ENCODE data around the gene CA10. TPM values are rescaled to one million over a fixed set of nuclear protein-coding genes. Genes with fewer than 3 reads are reported as not detected.

Gene CA10
- total RNA-seq, 1 donor from 2014 or later = 2.2 TPM

DNA sequence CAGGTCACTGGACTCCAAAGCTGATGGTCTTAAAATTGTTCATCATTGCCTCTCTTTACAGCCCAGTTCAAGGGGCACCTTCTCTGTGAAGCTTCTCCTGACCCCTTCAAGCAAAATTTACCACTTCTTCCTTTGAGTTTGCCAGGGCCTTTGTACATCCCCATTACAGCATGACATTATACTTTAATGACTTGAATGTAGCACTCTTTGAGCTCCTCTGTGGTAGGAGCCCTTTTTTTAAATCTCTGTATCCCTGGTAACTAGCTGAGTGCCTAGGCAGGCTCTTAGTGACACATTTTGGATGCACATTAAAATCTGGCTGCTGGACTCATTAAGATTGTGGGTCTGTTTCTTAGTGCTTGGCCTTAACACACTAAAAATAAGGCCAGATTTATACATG, 412.1 kb downstream of the CA10 start:
- Mint-ChIP-seq H3K27ac (peak overlapping the region; percentile 67), H3K4me3 (no peak overlapping the region), H3K9me3 (peaks cover 9% of the 10 kb centered on the region), H3K27me3 (no peaks in the 10 kb centered on the region), H3K4me1 (ENCODE audit: unreplicated experiment) (peaks cover 21% of the 10 kb centered on the region), H3K36me3 (no peaks in the 10 kb centered on the region)
- DNase-seq (ENCODE audit: extremely low spot score, unreplicated experiment) = no peak
- TF ChIP-seq, protein P1, sequence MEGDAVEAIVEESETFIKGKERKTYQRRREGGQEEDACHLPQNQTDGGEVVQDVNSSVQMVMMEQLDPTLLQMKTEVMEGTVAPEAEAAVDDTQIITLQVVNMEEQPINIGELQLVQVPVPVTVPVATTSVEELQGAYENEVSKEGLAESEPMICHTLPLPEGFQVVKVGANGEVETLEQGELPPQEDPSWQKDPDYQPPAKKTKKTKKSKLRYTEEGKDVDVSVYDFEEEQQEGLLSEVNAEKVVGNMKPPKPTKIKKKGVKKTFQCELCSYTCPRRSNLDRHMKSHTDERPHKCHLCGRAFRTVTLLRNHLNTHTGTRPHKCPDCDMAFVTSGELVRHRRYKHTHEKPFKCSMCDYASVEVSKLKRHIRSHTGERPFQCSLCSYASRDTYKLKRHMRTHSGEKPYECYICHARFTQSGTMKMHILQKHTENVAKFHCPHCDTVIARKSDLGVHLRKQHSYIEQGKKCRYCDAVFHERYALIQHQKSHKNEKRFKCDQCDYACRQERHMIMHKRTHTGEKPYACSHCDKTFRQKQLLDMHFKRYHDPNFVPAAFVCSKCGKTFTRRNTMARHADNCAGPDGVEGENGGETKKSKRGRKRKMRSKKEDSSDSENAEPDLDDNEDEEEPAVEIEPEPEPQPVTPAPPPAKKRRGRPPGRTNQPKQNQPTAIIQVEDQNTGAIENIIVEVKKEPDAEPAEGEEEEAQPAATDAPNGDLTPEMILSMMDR (conservative IDR thresholded peaks at IDR 0.05) = no peak

DNA sequence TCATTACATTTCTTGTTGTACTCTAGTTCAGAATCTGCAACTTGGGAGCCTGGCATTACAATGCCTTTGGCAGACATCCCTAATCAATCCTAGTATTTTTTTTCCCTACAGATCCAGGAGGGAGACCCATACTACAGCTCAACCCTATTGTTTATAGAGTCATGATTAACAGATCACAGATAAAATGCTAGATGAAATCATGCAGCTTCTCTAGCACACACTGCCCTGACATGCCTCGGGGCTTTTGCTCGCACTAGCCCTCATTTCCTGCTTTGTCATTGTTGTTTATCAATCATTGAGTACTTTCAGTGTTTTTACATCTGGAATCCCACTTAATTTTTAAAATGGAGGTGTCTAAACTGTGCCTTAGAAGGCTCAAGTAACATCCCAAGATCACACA, 412.5 kb downstream of the CA10 start:
- Mint-ChIP-seq H3K4me1 (ENCODE audit: unreplicated experiment) (peaks cover 21% of the 10 kb centered on the region), H3K9me3 (peaks cover 9% of the 10 kb centered on the region), H3K36me3 (no peaks in the 10 kb centered on the region), H3K4me3 (no peak overlapping the region), H3K27me3 (no peaks in the 10 kb centered on the region), H3K27ac (peak overlapping the region; percentile 67)
- TF ChIP-seq, protein P1 (conservative IDR thresholded peaks at IDR 0.05) = no peak
- DNase-seq (ENCODE audit: extremely low spot score, unreplicated experiment) = no peak

GRCh38 chr17:51743477-51743876, 415.0 kb downstream of the CA10 start:
- TF ChIP-seq, protein P1 (conservative IDR thresholded peaks at IDR 0.05) = no peak
- Mint-ChIP-seq H3K4me1 (ENCODE audit: unreplicated experiment) (peaks cover 35% of the 10 kb centered on the region), H3K9me3 (peaks cover under 1% of the 10 kb centered on the region), H3K27ac (no peak overlapping the region), H3K27me3 (no peaks in the 10 kb centered on the region), H3K36me3 (no peaks in the 10 kb centered on the region), H3K4me3 (no peak overlapping the region)
- no peak for DNase-seq (ENCODE audit: extremely low spot score, unreplicated experiment)

DNA sequence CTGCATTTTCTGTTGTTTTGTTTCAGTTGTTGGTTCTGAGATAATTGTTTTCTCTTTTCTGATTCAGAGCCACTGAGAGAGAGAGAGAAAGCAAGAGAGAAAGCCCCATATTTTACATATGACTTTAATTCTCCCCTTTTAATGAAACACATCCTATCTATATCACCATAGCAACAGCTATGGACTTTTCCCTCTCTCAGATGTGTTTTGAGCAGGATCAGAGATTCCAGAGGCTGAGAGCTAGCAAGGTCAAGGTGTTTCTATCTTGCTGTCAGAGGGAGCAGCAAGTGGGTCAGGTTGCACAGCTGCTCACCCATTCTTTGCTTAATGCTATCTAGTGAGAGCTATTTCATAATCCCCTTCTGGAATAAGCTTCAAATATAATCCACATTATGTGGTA, 415.9 kb downstream of the CA10 start:
- Mint-ChIP-seq H3K27ac (no peak overlapping the region), H3K4me3 (no peak overlapping the region), H3K36me3 (no peaks in the 10 kb centered on the region), H3K9me3 (no peaks in the 10 kb centered on the region), H3K27me3 (no peaks in the 10 kb centered on the region), H3K4me1 (ENCODE audit: unreplicated experiment) (peaks cover 38% of the 10 kb centered on the region)
- DNase-seq (ENCODE audit: extremely low spot score, unreplicated experiment) = no peak
- TF ChIP-seq, protein P1 (conservative IDR thresholded peaks at IDR 0.05) = no peak

GRCh38 chr17:51741458-51741857, 417.1 kb downstream of the CA10 start:
- TF ChIP-seq, protein P1 (conservative IDR thresholded peaks at IDR 0.05) = no peak
- Mint-ChIP-seq H3K27me3 (peaks cover 3% of the 10 kb centered on the region), H3K36me3 (no peaks in the 10 kb centered on the region), H3K4me3 (no peak overlapping the region), H3K27ac (no peak overlapping the region), H3K4me1 (ENCODE audit: unreplicated experiment) (peaks cover 43% of the 10 kb centered on the region), H3K9me3 (no peaks in the 10 kb centered on the region)
- no peak for DNase-seq (ENCODE audit: extremely low spot score, unreplicated experiment)

DNA sequence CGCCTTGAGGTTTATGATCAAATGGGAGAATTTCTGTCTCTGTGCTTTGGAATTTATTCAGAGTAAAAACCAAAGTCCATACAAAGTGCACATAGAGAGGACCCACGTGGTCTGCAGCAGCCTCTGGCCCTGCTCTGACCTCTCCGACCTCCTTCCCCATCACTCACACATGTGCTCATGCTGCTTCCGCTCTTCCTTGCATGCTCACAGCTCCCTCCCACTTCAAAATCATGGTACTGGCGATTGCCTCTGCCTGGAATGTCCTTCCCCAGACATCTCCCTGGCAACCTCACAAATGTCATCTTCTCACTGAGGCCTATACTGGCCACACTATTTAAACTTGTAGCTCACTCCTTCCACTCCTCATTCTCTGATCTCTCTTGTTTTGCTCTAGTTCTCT, 418.0 kb downstream of the CA10 start:
- Mint-ChIP-seq H3K36me3 (no peaks in the 10 kb centered on the region), H3K4me1 (ENCODE audit: unreplicated experiment) (peaks cover 35% of the 10 kb centered on the region), H3K4me3 (no peak overlapping the region), H3K9me3 (no peaks in the 10 kb centered on the region), H3K27ac (no peak overlapping the region), H3K27me3 (peaks cover 3% of the 10 kb centered on the region)
- TF ChIP-seq, protein P1 (conservative IDR thresholded peaks at IDR 0.05) = no peak
- no peak for DNase-seq (ENCODE audit: extremely low spot score, unreplicated experiment)

Data from type B pancreatic cell (in vitro differentiated cells).